ENCODE measurements around the gene HCK.

DNA sequence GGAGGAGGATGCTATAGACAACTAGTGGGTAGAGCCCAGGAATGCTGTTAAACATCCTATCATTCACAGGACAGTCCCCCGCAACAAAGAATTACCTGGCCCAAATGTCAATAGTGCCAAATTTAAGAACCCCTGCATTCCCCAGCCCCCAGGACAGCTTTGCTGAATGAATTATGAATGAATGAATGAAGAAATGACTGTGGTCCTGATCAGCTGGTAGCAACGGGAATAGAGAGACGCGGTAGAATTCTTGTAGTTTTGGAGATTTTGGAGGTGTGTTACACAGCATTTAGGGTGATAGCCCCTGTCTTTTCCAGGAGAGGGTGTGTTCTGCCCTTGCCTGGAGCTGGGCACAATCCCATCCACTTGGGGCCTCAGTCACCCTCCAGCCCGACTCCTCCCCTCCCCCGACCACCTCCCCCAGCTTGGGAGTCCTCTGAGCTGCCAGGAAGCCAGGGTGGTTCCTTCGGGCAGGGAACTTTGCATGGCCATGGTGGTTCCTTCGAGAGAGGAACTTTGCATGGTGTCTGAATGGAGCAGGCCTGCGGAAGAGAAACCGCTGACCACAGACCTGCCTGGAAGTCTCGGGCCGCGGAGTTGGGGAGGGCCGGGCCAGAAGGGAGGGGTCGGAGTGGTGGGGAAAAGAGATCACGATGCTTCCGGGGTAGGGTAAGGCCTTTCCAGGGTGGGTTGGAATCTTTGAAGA, 1.0 kb upstream of the HCK start:
- TF ChIP-seq, protein P1, sequence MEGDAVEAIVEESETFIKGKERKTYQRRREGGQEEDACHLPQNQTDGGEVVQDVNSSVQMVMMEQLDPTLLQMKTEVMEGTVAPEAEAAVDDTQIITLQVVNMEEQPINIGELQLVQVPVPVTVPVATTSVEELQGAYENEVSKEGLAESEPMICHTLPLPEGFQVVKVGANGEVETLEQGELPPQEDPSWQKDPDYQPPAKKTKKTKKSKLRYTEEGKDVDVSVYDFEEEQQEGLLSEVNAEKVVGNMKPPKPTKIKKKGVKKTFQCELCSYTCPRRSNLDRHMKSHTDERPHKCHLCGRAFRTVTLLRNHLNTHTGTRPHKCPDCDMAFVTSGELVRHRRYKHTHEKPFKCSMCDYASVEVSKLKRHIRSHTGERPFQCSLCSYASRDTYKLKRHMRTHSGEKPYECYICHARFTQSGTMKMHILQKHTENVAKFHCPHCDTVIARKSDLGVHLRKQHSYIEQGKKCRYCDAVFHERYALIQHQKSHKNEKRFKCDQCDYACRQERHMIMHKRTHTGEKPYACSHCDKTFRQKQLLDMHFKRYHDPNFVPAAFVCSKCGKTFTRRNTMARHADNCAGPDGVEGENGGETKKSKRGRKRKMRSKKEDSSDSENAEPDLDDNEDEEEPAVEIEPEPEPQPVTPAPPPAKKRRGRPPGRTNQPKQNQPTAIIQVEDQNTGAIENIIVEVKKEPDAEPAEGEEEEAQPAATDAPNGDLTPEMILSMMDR (IDR thresholded peaks at IDR 0.05) = no peak
- TF ChIP-seq ZNF232 (CRISPR knock-in tag; IDR thresholded peaks at IDR 0.05) = no peak
- no peak for TF ChIP-seq SP1 (CRISPR knock-in tag; conservative IDR thresholded peaks at IDR 0.05)
- TF ChIP-seq TP53 (CRISPR knock-in tag; IDR thresholded peaks at IDR 0.05) = no peak
- no peak for TF ChIP-seq FOXP1 (CRISPR knock-in tag; IDR thresholded peaks at IDR 0.05; ENCODE audit: borderline replicate concordance)
- TF ChIP-seq, protein P2, sequence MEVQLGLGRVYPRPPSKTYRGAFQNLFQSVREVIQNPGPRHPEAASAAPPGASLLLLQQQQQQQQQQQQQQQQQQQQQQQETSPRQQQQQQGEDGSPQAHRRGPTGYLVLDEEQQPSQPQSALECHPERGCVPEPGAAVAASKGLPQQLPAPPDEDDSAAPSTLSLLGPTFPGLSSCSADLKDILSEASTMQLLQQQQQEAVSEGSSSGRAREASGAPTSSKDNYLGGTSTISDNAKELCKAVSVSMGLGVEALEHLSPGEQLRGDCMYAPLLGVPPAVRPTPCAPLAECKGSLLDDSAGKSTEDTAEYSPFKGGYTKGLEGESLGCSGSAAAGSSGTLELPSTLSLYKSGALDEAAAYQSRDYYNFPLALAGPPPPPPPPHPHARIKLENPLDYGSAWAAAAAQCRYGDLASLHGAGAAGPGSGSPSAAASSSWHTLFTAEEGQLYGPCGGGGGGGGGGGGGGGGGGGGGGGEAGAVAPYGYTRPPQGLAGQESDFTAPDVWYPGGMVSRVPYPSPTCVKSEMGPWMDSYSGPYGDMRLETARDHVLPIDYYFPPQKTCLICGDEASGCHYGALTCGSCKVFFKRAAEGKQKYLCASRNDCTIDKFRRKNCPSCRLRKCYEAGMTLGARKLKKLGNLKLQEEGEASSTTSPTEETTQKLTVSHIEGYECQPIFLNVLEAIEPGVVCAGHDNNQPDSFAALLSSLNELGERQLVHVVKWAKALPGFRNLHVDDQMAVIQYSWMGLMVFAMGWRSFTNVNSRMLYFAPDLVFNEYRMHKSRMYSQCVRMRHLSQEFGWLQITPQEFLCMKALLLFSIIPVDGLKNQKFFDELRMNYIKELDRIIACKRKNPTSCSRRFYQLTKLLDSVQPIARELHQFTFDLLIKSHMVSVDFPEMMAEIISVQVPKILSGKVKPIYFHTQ (CRISPR knock-in tag; IDR thresholded peaks at IDR 0.05) = no peak
- no peak for TF ChIP-seq TEAD4 (CRISPR knock-in tag; IDR thresholded peaks at IDR 0.05)

Data from WTC11 (cell line).